Astrocyte of the spinal cord (primary cell): ENCODE results near the gene NOL7.

Experiments used
- DNase-seq: peaks from one replicate; pipeline ENCODE4 v3.0.0; 2011; ENCODE audit warnings: low read depth, low spot score
- H3K4me3 ChIP-seq: 2 replicates; pipeline ENCODE4 v1.5.1; 2011; ENCODE audit warnings: low read depth, mild to moderate bottlenecking, low read length, moderate library complexity
- CTCF ChIP-seq: IDR thresholded peaks from 2 replicates; pipeline ENCODE4 v1.5.1; 2012; ENCODE audit warnings: low read depth, mild to moderate bottlenecking, low read length, inconsistent platforms
- in situ Hi-C: cut with HindIII; loops from 2 replicates; pipeline ENCODE4 v1.10.0; 2017; ENCODE audit warnings: low sequenced_read_pairs

Gene NOL7

GRCh38 chr6:13624871-13625288, 9.7 kb downstream of the NOL7 start:
- no peak overlapping the region for H3K4me3 ChIP-seq
- in situ Hi-C loops, result no loop called here
- peak; percentile 61 for TF ChIP-seq CTCF
- DNase-seq, result peak; percentile 14

- no peak overlapping the region for H3K4me3 ChIP-seq
- in situ Hi-C loops, result no loop called here
- DNase-seq, result no peak
- TF ChIP-seq CTCF, result no peak
These were observed 14.5 kb downstream of the NOL7 start for GRCh38 chr6:13629459-13630116.

- TF ChIP-seq CTCF, result no peak
- H3K4me3 ChIP-seq, result no peak overlapping the region
- in situ Hi-C loops, result no loop called here
- no peak for DNase-seq
These were observed 15.4 kb downstream of the NOL7 start for GRCh38 chr6:13630499-13630898.

- in situ Hi-C loops, result no loop called here
- TF ChIP-seq CTCF, result no peak
- DNase-seq, result no peak
- H3K4me3 ChIP-seq, result no peak overlapping the region
These were observed 18.2 kb downstream of the NOL7 start for GRCh38 chr6:13633343-13633742.

- no peak for DNase-seq
- H3K4me3 ChIP-seq, result no peak overlapping the region
- in situ Hi-C loops, result no loop called here
- no peak for TF ChIP-seq CTCF
These were observed 21.0 kb downstream of the NOL7 start for GRCh38 chr6:13635948-13636658.

- H3K4me3 ChIP-seq, result no peak overlapping the region
- no peak for DNase-seq
- TF ChIP-seq CTCF, result no peak
- in situ Hi-C loops, result no loop called here
These were observed 22.9 kb downstream of the NOL7 start for GRCh38 chr6:13638014-13638413.
